ENCODE measurements around the gene POLR1H.
A peak's percentile ranks its signal among the peaks of the same experiment; 100 is the strongest.

POLR1H gene

GRCh38 chr6:30037182-30037788 lies 23.8 kb upstream of the POLR1H start:
- Histone ChIP-seq H3K4me1 (ENCODE audit: control insufficient read depth, insufficient read depth, low read length) (no peaks in the 10 kb centered on the region), H3K9me3 (ENCODE audit: control insufficient read depth, insufficient read depth, low read length) (no peaks in the 10 kb centered on the region), H3K9ac (ENCODE audit: low read depth, low read length) (no peak overlapping the region), H3K4me3 (ENCODE audit: low read depth, low read length) (no peak overlapping the region), H3K27ac (ENCODE audit: low read depth, low read length) (no peak overlapping the region), H3K36me3 (ENCODE audit: control insufficient read depth, insufficient read depth, low read length) (no peaks in the 10 kb centered on the region), H3K27me3 (ENCODE audit: control insufficient read depth, insufficient read depth, low read length) (no peaks in the 10 kb centered on the region)

DNA sequence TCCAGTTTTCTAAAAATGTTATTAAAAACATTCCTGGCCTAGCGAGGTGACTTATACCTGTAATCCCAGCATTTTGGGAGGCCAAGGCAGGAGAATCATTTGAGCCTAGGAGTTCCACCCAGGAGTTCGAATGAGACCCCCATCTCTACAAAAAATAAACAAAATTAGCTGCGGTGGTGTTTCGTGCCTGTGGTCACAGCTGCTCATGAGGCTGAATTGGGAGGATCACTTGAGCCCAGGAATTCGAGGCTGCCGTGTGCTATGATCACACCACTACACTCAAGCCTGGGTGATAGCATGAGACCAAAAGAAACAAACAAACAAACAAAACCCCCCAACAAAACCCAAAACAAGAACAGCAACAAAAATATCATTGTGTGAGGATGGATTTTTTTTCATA lies 19.8 kb upstream of the POLR1H start:
- no peaks in the 10 kb centered on the region for H3K4me1 ChIP-seq (ENCODE audit: control insufficient read depth, insufficient read depth, low read length)
- H3K27ac ChIP-seq (ENCODE audit: low read depth, low read length): no peak overlapping the region

GRCh38 chr6:30041821-30042220 lies 19.2 kb upstream of the POLR1H start:
- no peaks in the 10 kb centered on the region for H3K9me3 ChIP-seq (ENCODE audit: control insufficient read depth, insufficient read depth, low read length)
- no peaks in the 10 kb centered on the region for H3K4me1 ChIP-seq (ENCODE audit: control insufficient read depth, insufficient read depth, low read length)
- H3K27me3 ChIP-seq (ENCODE audit: control insufficient read depth, insufficient read depth, low read length): no peaks in the 10 kb centered on the region
- no peak overlapping the region for H3K9ac ChIP-seq (ENCODE audit: low read depth, low read length)
- H3K36me3 ChIP-seq (ENCODE audit: control insufficient read depth, insufficient read depth, low read length): no peaks in the 10 kb centered on the region
- H3K4me3 ChIP-seq (ENCODE audit: low read depth, low read length): no peak overlapping the region
- H3K27ac ChIP-seq (ENCODE audit: low read depth, low read length): no peak overlapping the region

More for the DNA sequence above, 19.8 kb upstream of the POLR1H start:
- H3K36me3 ChIP-seq (ENCODE audit: control insufficient read depth, insufficient read depth, low read length): no peaks in the 10 kb centered on the region
- H3K27me3 ChIP-seq (ENCODE audit: control insufficient read depth, insufficient read depth, low read length): no peaks in the 10 kb centered on the region
- no peak overlapping the region for H3K9ac ChIP-seq (ENCODE audit: low read depth, low read length)
- H3K4me3 ChIP-seq (ENCODE audit: low read depth, low read length): no peak overlapping the region
- H3K9me3 ChIP-seq (ENCODE audit: control insufficient read depth, insufficient read depth, low read length): no peaks in the 10 kb centered on the region

DNA sequence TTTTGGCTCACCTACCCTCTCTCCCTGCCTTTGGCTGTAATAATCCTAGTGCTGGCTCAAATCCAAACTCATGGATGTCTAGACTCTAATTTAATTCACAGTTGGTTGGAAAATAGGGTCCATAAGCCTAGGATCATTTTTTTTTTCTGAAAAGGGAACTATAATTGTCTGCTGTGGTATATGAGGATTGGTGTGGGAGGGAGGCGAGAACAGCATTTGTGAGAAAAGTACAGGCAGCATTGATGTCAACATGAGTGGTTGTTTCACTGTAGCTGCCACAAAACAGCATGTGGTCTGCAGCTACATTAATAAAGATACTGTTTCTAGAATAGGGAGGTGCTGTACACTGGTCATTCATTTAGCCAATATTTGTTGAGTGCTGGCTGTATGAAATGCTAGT lies 18.6 kb upstream of the POLR1H start:
- Histone ChIP-seq H3K4me1 (ENCODE audit: control insufficient read depth, insufficient read depth, low read length) (no peaks in the 10 kb centered on the region), H3K27ac (ENCODE audit: low read depth, low read length) (no peak overlapping the region), H3K4me3 (ENCODE audit: low read depth, low read length) (no peak overlapping the region), H3K9me3 (ENCODE audit: control insufficient read depth, insufficient read depth, low read length) (no peaks in the 10 kb centered on the region), H3K27me3 (ENCODE audit: control insufficient read depth, insufficient read depth, low read length) (no peaks in the 10 kb centered on the region), H3K9ac (ENCODE audit: low read depth, low read length) (no peak overlapping the region), H3K36me3 (ENCODE audit: control insufficient read depth, insufficient read depth, low read length) (no peaks in the 10 kb centered on the region)

- Histone ChIP-seq H3K27me3 (ENCODE audit: control insufficient read depth, insufficient read depth, low read length) (no peaks in the 10 kb centered on the region), H3K27ac (ENCODE audit: low read depth, low read length) (no peak overlapping the region), H3K36me3 (ENCODE audit: control insufficient read depth, insufficient read depth, low read length) (no peaks in the 10 kb centered on the region), H3K9ac (ENCODE audit: low read depth, low read length) (no peak overlapping the region), H3K4me3 (ENCODE audit: low read depth, low read length) (no peak overlapping the region), H3K9me3 (ENCODE audit: control insufficient read depth, insufficient read depth, low read length) (no peaks in the 10 kb centered on the region), H3K4me1 (ENCODE audit: control insufficient read depth, insufficient read depth, low read length) (no peaks in the 10 kb centered on the region)
Observed at GRCh38 chr6:30042914-30043313, 18.2 kb upstream of the POLR1H start.

DNA sequence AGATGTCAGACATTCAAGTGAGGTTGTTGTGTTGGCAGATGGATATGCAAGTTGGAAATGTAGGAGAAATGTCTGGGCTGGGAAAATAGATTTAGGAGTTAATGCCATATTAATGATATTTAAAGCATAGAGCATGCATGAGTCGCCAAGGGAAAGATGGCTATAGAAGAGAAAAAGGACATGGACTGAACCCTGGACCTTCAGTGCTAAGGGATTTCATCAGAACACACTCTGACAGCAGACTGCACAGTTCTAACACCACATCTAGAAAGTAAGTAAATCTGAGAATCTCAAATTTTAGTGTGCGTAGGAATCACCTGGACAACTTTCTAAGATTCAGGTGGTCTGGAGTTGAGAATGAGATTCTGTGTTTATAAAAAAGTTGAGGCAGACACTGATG lies 17.3 kb upstream of the POLR1H start:
- Histone ChIP-seq H3K27ac (ENCODE audit: low read depth, low read length) (no peak overlapping the region), H3K36me3 (ENCODE audit: control insufficient read depth, insufficient read depth, low read length) (no peaks in the 10 kb centered on the region), H3K9me3 (ENCODE audit: control insufficient read depth, insufficient read depth, low read length) (no peaks in the 10 kb centered on the region), H3K4me1 (ENCODE audit: control insufficient read depth, insufficient read depth, low read length) (no peaks in the 10 kb centered on the region), H3K4me3 (ENCODE audit: low read depth, low read length) (no peak overlapping the region), H3K9ac (ENCODE audit: low read depth, low read length) (no peak overlapping the region), H3K27me3 (ENCODE audit: control insufficient read depth, insufficient read depth, low read length) (no peaks in the 10 kb centered on the region)

- H3K9me3 ChIP-seq (ENCODE audit: control insufficient read depth, insufficient read depth, low read length): no peaks in the 10 kb centered on the region
- H3K27me3 ChIP-seq (ENCODE audit: control insufficient read depth, insufficient read depth, low read length): no peaks in the 10 kb centered on the region
- no peak overlapping the region for H3K27ac ChIP-seq (ENCODE audit: low read depth, low read length)
- H3K4me1 ChIP-seq (ENCODE audit: control insufficient read depth, insufficient read depth, low read length): no peaks in the 10 kb centered on the region
- no peak overlapping the region for H3K4me3 ChIP-seq (ENCODE audit: low read depth, low read length)
- no peaks in the 10 kb centered on the region for H3K36me3 ChIP-seq (ENCODE audit: control insufficient read depth, insufficient read depth, low read length)
- no peak overlapping the region for H3K9ac ChIP-seq (ENCODE audit: low read depth, low read length)
Observed at GRCh38 chr6:30044630-30045029, 16.4 kb upstream of the POLR1H start.

DNA sequence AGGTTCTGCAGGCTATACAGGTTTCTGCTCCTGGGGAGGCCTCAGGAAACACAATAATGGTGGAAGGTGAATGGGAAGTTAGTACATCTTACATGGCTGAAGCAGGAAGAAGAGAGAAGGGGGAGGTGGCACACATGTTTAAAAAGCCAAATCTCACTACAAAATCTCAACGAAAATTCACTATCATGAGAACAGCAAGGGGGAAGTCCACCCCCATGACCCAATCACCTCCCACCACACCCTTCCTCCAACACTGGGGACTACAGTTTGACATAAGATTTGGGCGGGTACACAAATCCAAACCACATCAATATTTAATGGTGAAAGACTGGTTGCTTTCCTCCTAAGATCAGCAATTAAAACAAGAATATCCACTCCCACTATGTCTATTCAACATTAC lies 13.8 kb upstream of the POLR1H start:
- no peak overlapping the region for H3K27ac ChIP-seq (ENCODE audit: low read depth, low read length)
- no peaks in the 10 kb centered on the region for H3K4me1 ChIP-seq (ENCODE audit: control insufficient read depth, insufficient read depth, low read length)
- no peaks in the 10 kb centered on the region for H3K9me3 ChIP-seq (ENCODE audit: control insufficient read depth, insufficient read depth, low read length)

GRCh38 chr6:30053682-30054081 lies 7.4 kb upstream of the POLR1H start:
- H3K9ac ChIP-seq (ENCODE audit: low read depth, low read length): no peak overlapping the region
- H3K36me3 ChIP-seq (ENCODE audit: control insufficient read depth, insufficient read depth, low read length): peaks cover 6% of the 10 kb centered on the region; the same call in 1 of the 2 replicates
- no peaks in the 10 kb centered on the region for H3K27me3 ChIP-seq (ENCODE audit: control insufficient read depth, insufficient read depth, low read length)
- no peak overlapping the region for H3K27ac ChIP-seq (ENCODE audit: low read depth, low read length)
- H3K4me1 ChIP-seq (ENCODE audit: control insufficient read depth, insufficient read depth, low read length): no peaks in the 10 kb centered on the region
- no peaks in the 10 kb centered on the region for H3K9me3 ChIP-seq (ENCODE audit: control insufficient read depth, insufficient read depth, low read length)
- H3K4me3 ChIP-seq (ENCODE audit: low read depth, low read length): no peak overlapping the region

More for the DNA sequence above, 13.8 kb upstream of the POLR1H start:
- H3K9ac ChIP-seq (ENCODE audit: low read depth, low read length): no peak overlapping the region
- H3K36me3 ChIP-seq (ENCODE audit: control insufficient read depth, insufficient read depth, low read length): no peaks in the 10 kb centered on the region
- no peak overlapping the region for H3K4me3 ChIP-seq (ENCODE audit: low read depth, low read length)
- H3K27me3 ChIP-seq (ENCODE audit: control insufficient read depth, insufficient read depth, low read length): no peaks in the 10 kb centered on the region

DNA sequence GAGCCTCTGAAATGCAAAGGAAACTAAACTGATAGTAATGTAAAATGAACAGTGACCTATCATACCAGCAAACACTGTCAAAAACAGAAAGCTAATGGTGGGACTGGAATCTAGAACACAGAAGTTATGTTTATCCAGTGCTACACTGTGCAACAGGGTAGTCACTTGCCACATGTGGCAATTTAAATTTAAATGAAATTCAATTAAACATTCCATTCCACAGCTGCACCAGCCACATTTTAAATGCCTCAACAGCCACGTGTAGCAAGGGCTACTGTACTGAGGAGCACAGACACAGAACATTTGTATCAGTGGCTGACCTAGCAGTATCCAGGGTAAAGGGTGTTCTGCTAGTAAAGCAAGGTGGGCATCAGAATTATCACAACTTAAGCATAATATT lies 5.6 kb upstream of the POLR1H start:
- Histone ChIP-seq H3K36me3 (ENCODE audit: control insufficient read depth, insufficient read depth, low read length) (peaks cover 6% of the 10 kb centered on the region; the same call in 1 of the 2 replicates), H3K27me3 (ENCODE audit: control insufficient read depth, insufficient read depth, low read length) (no peaks in the 10 kb centered on the region), H3K9ac (ENCODE audit: low read depth, low read length) (no peak overlapping the region), H3K4me1 (ENCODE audit: control insufficient read depth, insufficient read depth, low read length) (no peaks in the 10 kb centered on the region), H3K27ac (ENCODE audit: low read depth, low read length) (no peak overlapping the region), H3K4me3 (ENCODE audit: low read depth, low read length) (no peak overlapping the region), H3K9me3 (ENCODE audit: control insufficient read depth, insufficient read depth, low read length) (no peaks in the 10 kb centered on the region)

GRCh38 chr6:30060606-30061091 lies 416 bp upstream of the POLR1H start:
- Histone ChIP-seq H3K36me3 (ENCODE audit: control insufficient read depth, insufficient read depth, low read length) (peaks cover 13% of the 10 kb centered on the region; the same call in 1 of the 2 replicates), H3K4me1 (ENCODE audit: control insufficient read depth, insufficient read depth, low read length) (no peaks in the 10 kb centered on the region), H3K27me3 (ENCODE audit: control insufficient read depth, insufficient read depth, low read length) (no peaks in the 10 kb centered on the region), H3K4me3 (ENCODE audit: low read depth, low read length) (peak overlapping the region; percentile 92), H3K9ac (ENCODE audit: low read depth, low read length) (peak overlapping the region; percentile 92), H3K27ac (ENCODE audit: low read depth, low read length) (peak overlapping the region; percentile 82), H3K9me3 (ENCODE audit: control insufficient read depth, insufficient read depth, low read length) (no peaks in the 10 kb centered on the region)

Measured in HUES48 (cell line).